GM23338 (cell line): ENCODE data around the gene RAB11B.

Experiments used
- EZH2 ChIP-seq: fragments of 200-600 bp; sonication (generic); IDR thresholded peaks from one replicate; pipeline ENCODE4 v1.8.0; 2017; ENCODE audit warnings: antibody characterized with exemption, mild to moderate bottlenecking, low read depth; ENCODE audit not compliant: unreplicated experiment
- EZH2phosphoT487 ChIP-seq: fragments of 200-600 bp; sonication (generic); IDR thresholded peaks from one replicate; pipeline ENCODE4 v1.8.1; 2018; ENCODE audit warnings: antibody characterized with exemption; ENCODE audit not compliant: unreplicated experiment
- POLR2AphosphoS5 ChIP-seq: IDR thresholded peaks from 2 replicates; pipeline ENCODE4 v1.6.1; 2016; ENCODE audit warnings: antibody characterized with exemption, low read depth
- STAT1 ChIP-seq: IDR thresholded peaks from one replicate; pipeline ENCODE4 v1.6.1; 2016; ENCODE audit warnings: antibody characterized with exemption; ENCODE audit not compliant: unreplicated experiment
- TF ChIP-seq, protein P1 (sequence below), 2 experiments: fragments of 200-600 bp in 1 of 2; sonication (generic) in 1 of 2; conservative IDR thresholded peaks; 2 replicates each; pipeline versions ENCODE4 v1.5.1 to v1.6.1; 2016 to 2017; ENCODE audit warnings: antibody characterized with exemption in 2 of 2, low read depth in 2 of 2, mild to moderate bottlenecking in 2 of 2, moderate library complexity in 1 of 2
- TF ChIP-seq, protein P2 (sequence below): IDR thresholded peaks from one replicate; pipeline ENCODE4 v1.6.1; 2018; ENCODE audit warnings: antibody characterized with exemption; ENCODE audit not compliant: unreplicated experiment

DNA sequence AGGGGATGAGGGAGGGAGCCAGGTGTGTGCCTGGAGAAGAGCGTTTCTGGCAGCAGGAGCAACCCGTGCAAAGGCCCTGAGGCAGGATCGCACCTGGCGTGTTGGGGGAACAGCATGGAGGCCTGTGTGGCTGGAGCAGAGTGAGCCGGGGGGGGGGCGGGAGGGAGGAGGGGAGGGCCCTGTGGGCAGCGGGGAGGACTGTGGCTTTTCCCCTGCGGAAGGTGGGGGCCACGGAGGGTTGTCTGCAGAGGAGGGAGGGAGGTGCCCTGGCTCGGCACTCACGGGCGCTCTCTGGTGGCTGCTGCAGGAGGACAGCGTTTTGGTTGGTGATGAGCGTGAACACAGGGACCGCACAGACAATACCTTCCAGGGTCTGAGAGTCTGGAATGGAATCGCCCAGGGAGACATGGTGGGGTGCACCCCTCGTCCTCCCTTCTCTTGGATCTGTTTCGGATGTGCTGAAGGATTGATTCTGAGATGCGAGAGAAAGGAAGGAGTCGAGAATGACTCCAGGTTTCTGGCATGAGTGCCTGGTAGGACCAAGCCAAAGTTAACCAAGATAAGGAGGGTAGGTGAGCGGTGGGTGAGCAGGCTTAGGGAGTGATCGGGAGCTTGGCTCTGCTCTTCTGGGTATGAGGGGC is 6.5 kb downstream of the RAB11B start:
- TF ChIP-seq, protein P1, sequence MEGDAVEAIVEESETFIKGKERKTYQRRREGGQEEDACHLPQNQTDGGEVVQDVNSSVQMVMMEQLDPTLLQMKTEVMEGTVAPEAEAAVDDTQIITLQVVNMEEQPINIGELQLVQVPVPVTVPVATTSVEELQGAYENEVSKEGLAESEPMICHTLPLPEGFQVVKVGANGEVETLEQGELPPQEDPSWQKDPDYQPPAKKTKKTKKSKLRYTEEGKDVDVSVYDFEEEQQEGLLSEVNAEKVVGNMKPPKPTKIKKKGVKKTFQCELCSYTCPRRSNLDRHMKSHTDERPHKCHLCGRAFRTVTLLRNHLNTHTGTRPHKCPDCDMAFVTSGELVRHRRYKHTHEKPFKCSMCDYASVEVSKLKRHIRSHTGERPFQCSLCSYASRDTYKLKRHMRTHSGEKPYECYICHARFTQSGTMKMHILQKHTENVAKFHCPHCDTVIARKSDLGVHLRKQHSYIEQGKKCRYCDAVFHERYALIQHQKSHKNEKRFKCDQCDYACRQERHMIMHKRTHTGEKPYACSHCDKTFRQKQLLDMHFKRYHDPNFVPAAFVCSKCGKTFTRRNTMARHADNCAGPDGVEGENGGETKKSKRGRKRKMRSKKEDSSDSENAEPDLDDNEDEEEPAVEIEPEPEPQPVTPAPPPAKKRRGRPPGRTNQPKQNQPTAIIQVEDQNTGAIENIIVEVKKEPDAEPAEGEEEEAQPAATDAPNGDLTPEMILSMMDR (conservative IDR thresholded peaks at IDR 0.05; ENCODE audit: low read depth in 2 of 2) = peak; percentile 52 to 88
- TF ChIP-seq EZH2 (no peak), EZH2phosphoT487 (no peak), POLR2AphosphoS5 (no peak), STAT1 (no peak)
- TF ChIP-seq, protein P2, sequence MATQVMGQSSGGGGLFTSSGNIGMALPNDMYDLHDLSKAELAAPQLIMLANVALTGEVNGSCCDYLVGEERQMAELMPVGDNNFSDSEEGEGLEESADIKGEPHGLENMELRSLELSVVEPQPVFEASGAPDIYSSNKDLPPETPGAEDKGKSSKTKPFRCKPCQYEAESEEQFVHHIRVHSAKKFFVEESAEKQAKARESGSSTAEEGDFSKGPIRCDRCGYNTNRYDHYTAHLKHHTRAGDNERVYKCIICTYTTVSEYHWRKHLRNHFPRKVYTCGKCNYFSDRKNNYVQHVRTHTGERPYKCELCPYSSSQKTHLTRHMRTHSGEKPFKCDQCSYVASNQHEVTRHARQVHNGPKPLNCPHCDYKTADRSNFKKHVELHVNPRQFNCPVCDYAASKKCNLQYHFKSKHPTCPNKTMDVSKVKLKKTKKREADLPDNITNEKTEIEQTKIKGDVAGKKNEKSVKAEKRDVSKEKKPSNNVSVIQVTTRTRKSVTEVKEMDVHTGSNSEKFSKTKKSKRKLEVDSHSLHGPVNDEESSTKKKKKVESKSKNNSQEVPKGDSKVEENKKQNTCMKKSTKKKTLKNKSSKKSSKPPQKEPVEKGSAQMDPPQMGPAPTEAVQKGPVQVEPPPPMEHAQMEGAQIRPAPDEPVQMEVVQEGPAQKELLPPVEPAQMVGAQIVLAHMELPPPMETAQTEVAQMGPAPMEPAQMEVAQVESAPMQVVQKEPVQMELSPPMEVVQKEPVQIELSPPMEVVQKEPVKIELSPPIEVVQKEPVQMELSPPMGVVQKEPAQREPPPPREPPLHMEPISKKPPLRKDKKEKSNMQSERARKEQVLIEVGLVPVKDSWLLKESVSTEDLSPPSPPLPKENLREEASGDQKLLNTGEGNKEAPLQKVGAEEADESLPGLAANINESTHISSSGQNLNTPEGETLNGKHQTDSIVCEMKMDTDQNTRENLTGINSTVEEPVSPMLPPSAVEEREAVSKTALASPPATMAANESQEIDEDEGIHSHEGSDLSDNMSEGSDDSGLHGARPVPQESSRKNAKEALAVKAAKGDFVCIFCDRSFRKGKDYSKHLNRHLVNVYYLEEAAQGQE = no peak
